Keratinocyte (primary cell): ENCODE measurements around the gene CRKL. TPM values are rescaled to one million over a fixed set of nuclear protein-coding genes. Genes with fewer than 3 reads are reported as not detected.

Experiments used
- DNase-seq: peaks from one replicate; pipeline ENCODE4 v3.0.0-alpha.2; 2011; ENCODE audit warnings: low read depth, missing footprints, low spot score
- FAIRE-seq: peaks from 2 replicates; lab custom pipeline; 2011; peaks lifted over from hg19 to GRCh38; lab: Jason Lieb, UNC
- H2AFZ ChIP-seq: 2 replicates; pipeline ENCODE4 v1.6.0; 2012; ENCODE audit warnings: low read length, control low read depth, inconsistent platforms; ENCODE audit not compliant: control insufficient read depth
- H3K27ac ChIP-seq: 2 replicates; pipeline ENCODE4 v1.5.1; 2011; ENCODE audit warnings: low read length; ENCODE audit not compliant: control insufficient read depth, insufficient read depth
- H3K27me3 ChIP-seq: 3 replicates; pipeline ENCODE4 v1.6.0; 2011; ENCODE audit warnings: low read length; ENCODE audit not compliant: control insufficient read depth, insufficient read depth; ENCODE audit errors: extremely low read depth
- H3K36me3 ChIP-seq, 2 experiments: 2 replicates in 1 of 2; 3 replicates in 1 of 2; pipeline ENCODE4 v1.5.1; 2011; ENCODE audit warnings: low read length in 2 of 2, mild to moderate bottlenecking in 1 of 2; ENCODE audit not compliant: control insufficient read depth in 2 of 2, insufficient read depth in 2 of 2; ENCODE audit errors: extremely low read depth in 1 of 2
- H3K4me1 ChIP-seq: 3 replicates; pipeline ENCODE4 v1.5.1; 2011; ENCODE audit warnings: low read length; ENCODE audit not compliant: control insufficient read depth, insufficient read depth; ENCODE audit errors: extremely low read depth
- H3K4me2 ChIP-seq: 3 replicates; pipeline ENCODE4 v1.6.0; 2011; ENCODE audit warnings: low read depth, low read length; ENCODE audit not compliant: control insufficient read depth, insufficient read depth; ENCODE audit errors: extremely low read depth
- H3K4me3 ChIP-seq, 3 experiments: fragments of 200-600 bp in 1 of 3; sonication (generic) in 1 of 3; 2 replicates in 2 of 3; 3 replicates in 1 of 3; pipeline ENCODE4 v1.5.1; 2011 to 2016; ENCODE audit warnings: low read length in 3 of 3, mild to moderate bottlenecking in 3 of 3, control low read depth in 2 of 3, inconsistent platforms in 1 of 3, low read depth in 1 of 3, mixed read lengths in 1 of 3, mixed run types in 1 of 3, moderate library complexity in 1 of 3; ENCODE audit not compliant: control insufficient read depth in 2 of 3, insufficient read depth in 2 of 3; ENCODE audit errors: extremely low read depth in 1 of 3
- H3K79me2 ChIP-seq: 2 replicates; pipeline ENCODE4 v1.6.0; 2012; ENCODE audit warnings: low read length; ENCODE audit not compliant: control insufficient read depth, insufficient read depth
- H3K9ac ChIP-seq: 3 replicates; pipeline ENCODE4 v1.6.0; 2011; ENCODE audit warnings: low read length; ENCODE audit not compliant: control insufficient read depth, insufficient read depth; ENCODE audit errors: extremely low read depth
- H3K9me1 ChIP-seq: 3 replicates; pipeline ENCODE4 v1.6.0; 2011; ENCODE audit warnings: low read length; ENCODE audit not compliant: control insufficient read depth, insufficient read depth; ENCODE audit errors: extremely low read depth
- H3K9me3 ChIP-seq: 2 replicates; pipeline ENCODE4 v1.5.1; 2012; ENCODE audit warnings: low read depth, low read length; ENCODE audit not compliant: control insufficient read depth
- H4K20me1 ChIP-seq: 3 replicates; pipeline ENCODE4 v1.6.0; 2011; ENCODE audit warnings: low read length; ENCODE audit not compliant: control insufficient read depth, insufficient read depth; ENCODE audit errors: extremely low read depth
- CTCF ChIP-seq, 3 experiments: IDR thresholded peaks in 1 of 3; conservative IDR thresholded peaks in 1 of 3; optimal IDR thresholded peaks in 1 of 3; 2 replicates in 2 of 3; 3 replicates in 1 of 3; pipeline versions ENCODE3 to v1.5.1; 2011; ENCODE audit warnings: low read length in 3 of 3, mild to moderate bottlenecking in 3 of 3, moderate library complexity in 2 of 3, control low read depth in 1 of 3, inconsistent platforms in 1 of 3; ENCODE audit not compliant: insufficient read depth in 2 of 3; ENCODE audit errors: extremely low read depth in 1 of 3
- EZH2 ChIP-seq: IDR thresholded peaks from one replicate; pipeline ENCODE4 v1.6.1; 2012; ENCODE audit warnings: inconsistent platforms, mild to moderate bottlenecking, low read length, moderate library complexity
- dilution Hi-C: fragments of 300-500 bp; cut with MboI; formaldehyde crosslinking; loops from one replicate; pipeline ENCODE4 v1.7.0; 2020; ENCODE audit warnings: low sequenced_read_pairs; ENCODE audit not compliant: extremely low pct_ligation_motif_present
- polyA plus RNA-seq, 5 experiments: library from polyadenylated mRNA; depleted of rRNA in 3 of 5; stranded (reverse) in 3 of 5; stranded (forward) in 1 of 5; unstranded in 1 of 5; fragments of >200 nt; gene quantifications; 1 replicate in 1 of 5; 2 replicates in 3 of 5; 3 replicates in 1 of 5; pipeline versions ENCODE4 v1.2.1 to v1.2.3, GENCODE V29; 2011 to 2012; ENCODE audit warnings: missing spikeins in 2 of 5, low read depth in 1 of 5, low replicate concordance in 1 of 5

Gene CRKL
- polyA plus RNA-seq, 1 donor (not counting 4 experiments of a cell fraction or from before 2014, with no cell fraction given), result 32.1 TPM

GRCh38 chr22:20875296-20875695 is 41.9 kb upstream of the CRKL start:
- dilution Hi-C loops, result no loop called here
- peaks cover 10 to 12% of the 10 kb centered on the region in 2 experiments for H3K36me3 ChIP-seq

GRCh38 chr22:20877715-20878114 is 39.5 kb upstream of the CRKL start:
- FAIRE-seq (no peak), DNase-seq (no peak)
- Histone ChIP-seq H2AFZ (no peak overlapping the region), H3K36me3 (peaks cover 13 to 14% of the 10 kb centered on the region in 2 experiments), H3K4me1 (no peaks in the 10 kb centered on the region), H3K9me1 (no peaks in the 10 kb centered on the region), H3K79me2 (no peaks in the 10 kb centered on the region), H3K4me3 (no peak overlapping the region), H3K4me2 (no peak overlapping the region), H3K9me3 (no peaks in the 10 kb centered on the region), H4K20me1 (no peaks in the 10 kb centered on the region), H3K9ac (no peak overlapping the region), H3K27me3 (no peaks in the 10 kb centered on the region), H3K27ac (no peak overlapping the region)
- TF ChIP-seq EZH2 (no peak), CTCF (optimal IDR thresholded peaks at IDR 0.05 in 1 of 3, IDR thresholded peaks at IDR 0.05 in 1 of 3, conservative IDR thresholded peaks at IDR 0.05 in 1 of 3; ENCODE audit: extremely low read depth in 1 of 3, insufficient read depth in 2 of 3, low read length in 3 of 3) (no peak)
- dilution Hi-C loops, result no loop called here

More at GRCh38 chr22:20875296-20875695, 41.9 kb upstream of the CRKL start:
- Histone ChIP-seq H3K27ac (no peak overlapping the region), H3K4me3 (no peak overlapping the region), H2AFZ (no peak overlapping the region), H3K9me1 (no peaks in the 10 kb centered on the region), H3K9me3 (no peaks in the 10 kb centered on the region), H3K27me3 (no peaks in the 10 kb centered on the region), H3K9ac (no peak overlapping the region), H3K4me2 (no peak overlapping the region), H3K4me1 (no peaks in the 10 kb centered on the region), H3K79me2 (no peaks in the 10 kb centered on the region), H4K20me1 (no peaks in the 10 kb centered on the region)
- FAIRE-seq (no peak), DNase-seq (no peak)
- TF ChIP-seq CTCF (optimal IDR thresholded peaks at IDR 0.05 in 1 of 3, IDR thresholded peaks at IDR 0.05 in 1 of 3, conservative IDR thresholded peaks at IDR 0.05 in 1 of 3; ENCODE audit: extremely low read depth in 1 of 3, insufficient read depth in 2 of 3, low read length in 3 of 3), result no peak
- no peak for TF ChIP-seq EZH2
